H1 (cell line): ENCODE measurements around the gene PPP6R1. TPM values are rescaled to one million over a fixed set of nuclear protein-coding genes. Genes with fewer than 3 reads are reported as not detected.

Experiments used
- CTCF ChIA-PET: fragments of 300-600 bp; sonication (Branson Sonifier 250); formaldehyde crosslinking; loops from one replicate; lab custom pipeline; 2021; ENCODE audit not compliant: partially characterized antibody; lab: Charles Lee
- POLR2A ChIA-PET: fragments of 300-600 bp; sonication (Branson Sonifier 250); formaldehyde crosslinking; loops from one replicate; lab custom pipeline; 2021; ENCODE audit warnings: inconsistent platforms; ENCODE audit not compliant: partially characterized antibody; lab: Charles Lee
- DNase-seq, 2 experiments: peaks; one replicate each; pipeline versions ENCODE4 v3.0.0 to v3.0.0-alpha.2; 2010 to 2022; ENCODE audit warnings: low spot score in 2 of 2, low read depth in 1 of 2, mixed read lengths in 1 of 2
- FAIRE-seq: peaks from 2 replicates; lab custom pipeline; 2011; peaks lifted over from hg19 to GRCh38; lab: Jason Lieb, UNC
- H2AFZ ChIP-seq: 2 replicates; pipeline ENCODE4 v1.8.1; 2012; ENCODE audit warnings: low read length, inconsistent platforms
- H2AK5ac ChIP-seq: 2 replicates; pipeline ENCODE4 v1.6.1; 2013; ENCODE audit warnings: low read depth, low read length
- H2BK120ac ChIP-seq: replicated peaks from 2 replicates; pipeline ENCODE3; 2013; ENCODE audit warnings: low read depth, low read length, inconsistent platforms
- H2BK12ac ChIP-seq: 2 replicates; pipeline ENCODE4 v1.6.1; 2013; ENCODE audit warnings: low read depth, low read length
- H2BK15ac ChIP-seq: 2 replicates; pipeline ENCODE4 v1.6.1; 2013; ENCODE audit warnings: low read length
- H2BK20ac ChIP-seq: 2 replicates; pipeline ENCODE4 v1.6.1; 2013; ENCODE audit warnings: low read length
- H2BK5ac ChIP-seq: 2 replicates; pipeline ENCODE4 v1.6.1; 2013; ENCODE audit warnings: low read depth, low read length
- H3K14ac ChIP-seq: 2 replicates; pipeline ENCODE4 v1.6.1; 2013; ENCODE audit warnings: inconsistent platforms; ENCODE audit not compliant: insufficient read length
- H3K18ac ChIP-seq: 2 replicates; pipeline ENCODE4 v1.6.1; 2013; ENCODE audit warnings: low read length; ENCODE audit errors: extremely low read depth
- H3K23ac ChIP-seq: 2 replicates; pipeline ENCODE4 v1.6.1; 2013; ENCODE audit warnings: inconsistent platforms; ENCODE audit not compliant: insufficient read length
- H3K23me2 ChIP-seq: 2 replicates; pipeline ENCODE4 v1.6.1; 2013; ENCODE audit warnings: low read depth, low read length
- H3K27ac ChIP-seq: 2 replicates; pipeline ENCODE4 v1.6.1; 2011; ENCODE audit warnings: low read depth, low read length, inconsistent platforms
- H3K27me3 ChIP-seq, 4 experiments: replicated peaks in 1 of 4; 1 replicate in 1 of 4; 2 replicates in 3 of 4; pipeline versions ENCODE4 v1.6.1 to v1.8.1; 2011 to 2013; ENCODE audit warnings: low read length in 3 of 4, mild to moderate bottlenecking in 3 of 4, inconsistent platforms in 2 of 4, mixed read lengths in 2 of 4, moderate library complexity in 1 of 4; ENCODE audit not compliant: control insufficient read depth in 3 of 4, insufficient read depth in 3 of 4; ENCODE audit errors: extremely low read depth in 1 of 4
- H3K36me3 ChIP-seq, 4 experiments: 2 replicates each; pipeline versions ENCODE4 v1.6.1 to v1.8.1; 2011 to 2013; ENCODE audit warnings: mild to moderate bottlenecking in 4 of 4, low read length in 3 of 4, moderate library complexity in 2 of 4, control low read depth in 1 of 4, inconsistent platforms in 1 of 4; ENCODE audit not compliant: insufficient read depth in 4 of 4, control insufficient read depth in 2 of 4
- H3K4ac ChIP-seq: replicated peaks from 2 replicates; pipeline ENCODE3; 2013; ENCODE audit warnings: low read length, low read depth, mixed read lengths, inconsistent platforms; ENCODE audit not compliant: insufficient read length
- H3K4me1 ChIP-seq, 4 experiments: replicated peaks in 1 of 4; 1 replicate in 1 of 4; 2 replicates in 3 of 4; pipeline versions ENCODE4 v1.6.1 to v1.8.1; 2011 to 2013; ENCODE audit warnings: low read length in 3 of 4, inconsistent platforms in 2 of 4, mixed read lengths in 1 of 4; ENCODE audit not compliant: insufficient read depth in 4 of 4, control insufficient read depth in 3 of 4
- H3K4me2 ChIP-seq, 2 experiments: 2 replicates each; pipeline versions ENCODE4 v1.6.1 to v1.8.1; 2011 to 2013; ENCODE audit warnings: low read depth in 2 of 2, low read length in 2 of 2, control low read depth in 1 of 2, inconsistent platforms in 1 of 2, mild to moderate bottlenecking in 1 of 2; ENCODE audit not compliant: insufficient read depth in 1 of 2
- H3K4me3 ChIP-seq, 4 experiments: fragments of 200-600, 300-600 bp in 1 of 4; sonication (generic), shearing (Covaris generic), sonication (Bioruptor Twin) in 1 of 4; 2 replicates each; pipeline versions ENCODE4 v1.5.1 to v1.8.1; 2011 to 2016; ENCODE audit warnings: low read length in 4 of 4, low read depth in 3 of 4, control low read depth in 2 of 4, inconsistent platforms in 2 of 4, mild to moderate bottlenecking in 2 of 4, mixed read lengths in 1 of 4, moderate library complexity in 1 of 4; ENCODE audit not compliant: insufficient read depth in 2 of 4; ENCODE audit errors: extremely low read depth in 1 of 4
- H3K56ac ChIP-seq: replicated peaks from 2 replicates; pipeline ENCODE3; 2013; ENCODE audit warnings: low read depth, mild to moderate bottlenecking, mixed read lengths, low read length, inconsistent platforms; ENCODE audit not compliant: insufficient read length
- H3K79me1 ChIP-seq: 2 replicates; pipeline ENCODE4 v1.6.1; 2013; ENCODE audit warnings: low read depth, low read length, control low read depth
- H3K79me2 ChIP-seq, 2 experiments: 2 replicates each; pipeline versions ENCODE4 v1.6.1 to v1.8.1; 2012 to 2013; ENCODE audit warnings: low read length in 2 of 2, mild to moderate bottlenecking in 2 of 2, inconsistent platforms in 1 of 2; ENCODE audit not compliant: insufficient read depth in 2 of 2, control insufficient read depth in 1 of 2
- H3K9ac ChIP-seq, 4 experiments: replicated peaks in 1 of 4; 1 replicate in 1 of 4; 2 replicates in 3 of 4; pipeline versions ENCODE4 v1.6.1 to v1.8.1; 2011 to 2013; ENCODE audit warnings: low read depth in 3 of 4, low read length in 3 of 4, control low read depth in 2 of 4, mild to moderate bottlenecking in 2 of 4, moderate library complexity in 2 of 4, inconsistent platforms in 1 of 4; ENCODE audit errors: extremely low read depth in 1 of 4
- H3K9me3 ChIP-seq, 2 experiments: 2 replicates each; pipeline versions ENCODE4 v1.6.1 to v1.8.1; 2012 to 2013; ENCODE audit warnings: mild to moderate bottlenecking in 2 of 2, moderate library complexity in 2 of 2, control low read depth in 1 of 2, inconsistent platforms in 1 of 2, low read depth in 1 of 2, low read length in 1 of 2, mixed read lengths in 1 of 2; ENCODE audit not compliant: insufficient read depth in 2 of 2
- H4K20me1 ChIP-seq, 2 experiments: replicated peaks in 1 of 2; 2 replicates each; pipeline versions ENCODE3 to v1.8.1; 2011 to 2013; ENCODE audit warnings: inconsistent platforms in 2 of 2, low read length in 2 of 2, mild to moderate bottlenecking in 1 of 2; ENCODE audit not compliant: insufficient read depth in 2 of 2, control insufficient read depth in 1 of 2
- H4K5ac ChIP-seq: 2 replicates; pipeline ENCODE4 v1.6.1; 2013; ENCODE audit warnings: low read length, low read depth, mixed read lengths, inconsistent platforms; ENCODE audit not compliant: insufficient read length
- H4K8ac ChIP-seq: 2 replicates; pipeline ENCODE4 v1.8.0; 2013; ENCODE audit warnings: mild to moderate bottlenecking, moderate library complexity, low read length, inconsistent platforms; ENCODE audit not compliant: insufficient read depth; ENCODE audit errors: extremely low read depth
- H4K91ac ChIP-seq: replicated peaks from 2 replicates; pipeline ENCODE3; 2013; ENCODE audit warnings: low read length, mixed read lengths, inconsistent platforms; ENCODE audit not compliant: insufficient read length
- CHD2 ChIP-seq: IDR thresholded peaks from 2 replicates; pipeline ENCODE4 v1.6.1; 2012; ENCODE audit warnings: low read length, improper control_type of control experiment
- CTBP2 ChIP-seq: IDR thresholded peaks from 2 replicates; pipeline ENCODE4 v1.7.0; 2011; ENCODE audit warnings: borderline replicate concordance, mild to moderate bottlenecking, moderate library complexity, mixed read lengths, low read length; ENCODE audit not compliant: insufficient read depth, insufficient read length
- JUN ChIP-seq: IDR thresholded peaks from 2 replicates; pipeline ENCODE4 v1.6.1; 2011; ENCODE audit warnings: low read depth, mild to moderate bottlenecking, improper control_type of control experiment, low read length
- KDM4A ChIP-seq: IDR thresholded peaks from one replicate; pipeline ENCODE4 v1.7.1; 2012; ENCODE audit warnings: low read depth, mild to moderate bottlenecking, moderate library complexity, low read length, inconsistent platforms; ENCODE audit not compliant: severe bottlenecking
- NANOG ChIP-seq: IDR thresholded peaks from 2 replicates; pipeline ENCODE4 v1.6.1; 2011; ENCODE audit warnings: low read length, low read depth, mild to moderate bottlenecking, inconsistent platforms; ENCODE audit not compliant: insufficient read depth, poor library complexity, severe bottlenecking
- PHF8 ChIP-seq: fragments of 200-600 bp; sonication (generic); conservative IDR thresholded peaks from 2 replicates; pipeline ENCODE4 v1.7.1; 2012; ENCODE audit warnings: low read depth, mild to moderate bottlenecking, inconsistent platforms, low read length, moderate library complexity
- POLR2A ChIP-seq, 2 experiments: IDR thresholded peaks; 1 replicate in 1 of 2; 2 replicates in 1 of 2; pipeline ENCODE4 v1.6.1; 2011; ENCODE audit warnings: low read depth in 2 of 2, low read length in 2 of 2, mild to moderate bottlenecking in 2 of 2; ENCODE audit errors: control extremely low read depth in 1 of 2
- POLR2AphosphoS5 ChIP-seq: IDR thresholded peaks from 2 replicates; pipeline ENCODE4 v1.6.1; 2011; ENCODE audit warnings: low read depth, low read length
- RAD21 ChIP-seq, 2 experiments: IDR thresholded peaks in 1 of 2; conservative IDR thresholded peaks in 1 of 2; 2 replicates each; pipeline ENCODE4 v1.6.1; 2011; ENCODE audit warnings: low read depth in 2 of 2, low read length in 2 of 2, improper control_type of control experiment in 1 of 2, inconsistent platforms in 1 of 2, mild to moderate bottlenecking in 1 of 2, moderate library complexity in 1 of 2
- RNF2 ChIP-seq: fragments of 200-900, 300-1000 bp; sonication (generic); IDR thresholded peaks from 2 replicates; pipeline ENCODE4 v1.7.1; 2016; ENCODE audit warnings: borderline replicate concordance, low read depth, mild to moderate bottlenecking, antibody characterized with exemption, low read length; ENCODE audit not compliant: poor library complexity, severe bottlenecking; ENCODE audit errors: missing control alignments
- RXRA ChIP-seq: IDR thresholded peaks from 2 replicates; pipeline ENCODE4 v1.6.1; 2011; ENCODE audit warnings: low read depth, mild to moderate bottlenecking, low read length, moderate library complexity; ENCODE audit not compliant: insufficient read depth
- TBP ChIP-seq: IDR thresholded peaks from 2 replicates; pipeline ENCODE4 v1.6.1; 2011; ENCODE audit warnings: low read depth, low read length, improper control_type of control experiment
- YY1 ChIP-seq: IDR thresholded peaks from 2 replicates; pipeline ENCODE4 v1.6.1; 2011; ENCODE audit warnings: low read depth, mild to moderate bottlenecking, low read length
- WGBS, 2 experiments: shearing (Covaris generic) in 1 of 2; methylation state at CpG; one replicate each; pipeline versions ENCODE4 v1.1.6 to v1.1.7; 2013 to 2015; ENCODE audit warnings: low lambda C conversion rate in 2 of 2, mixed read lengths in 2 of 2, inconsistent platforms in 1 of 2, low coverage in 1 of 2, missing lambda C conversion rate in 1 of 2; ENCODE audit not compliant: insufficient replicate concordance in 2 of 2, insufficient coverage in 1 of 2, insufficient read length in 1 of 2; ENCODE audit errors: extremely low coverage in 1 of 2, missing lambda C conversion rate in 1 of 2; 5-methylcytosine and 5-hydroxymethylcytosine counted together
- polyA plus RNA-seq, 7 experiments: library from polyadenylated mRNA; depleted of rRNA in 3 of 7; stranded (reverse) in 5 of 7; unstranded in 2 of 7; fragments of >200 nt in 5 of 7; fragments of 200-250 nt in 2 of 7; gene quantifications; 1 replicate in 5 of 7; 2 replicates in 1 of 7; 4 replicates in 1 of 7; pipeline versions ENCODE4 v1.2.1 to v1.2.3, GENCODE V29; 2011 to 2013; ENCODE audit warnings: missing spikeins in 2 of 7, mixed read lengths in 2 of 7
- total RNA-seq: library from RNA; stranded (reverse); fragmentation: NEBNext Ultra II Directional; extraction: Animal tissue kit (Norgen Biotek cat#: 25700); gene quantifications from 2 replicates; pipeline ENCODE4 v1.2.1, GENCODE V29; 2021

Gene PPP6R1
- total and polyA plus RNA-seq, 2 of the 8 experiments (the other 6 are each of a cell fraction or from before 2014, with no cell fraction given) = 36.4 to 74.4 TPM

DNA sequence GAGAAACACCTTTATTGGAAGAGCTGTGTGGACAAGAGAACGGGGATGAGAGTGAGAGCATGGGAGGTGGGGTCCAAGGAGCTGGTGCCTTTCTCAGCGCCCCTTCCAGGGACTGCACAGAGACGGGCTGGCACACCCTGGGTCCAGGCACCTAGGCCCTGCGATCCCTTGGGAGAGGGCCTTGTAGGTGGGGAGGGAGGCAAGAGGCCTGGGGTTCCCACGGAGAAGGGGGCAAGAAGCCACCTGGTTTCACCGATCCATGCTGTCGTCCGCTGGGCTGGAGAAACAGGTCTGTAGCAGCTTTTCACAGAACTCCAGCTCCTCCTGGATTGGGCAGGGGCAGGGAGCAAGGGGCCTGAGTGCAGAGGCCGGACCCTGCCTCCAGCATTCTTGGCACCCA, 3.5 kb upstream of the PPP6R1 start:
- Histone ChIP-seq H2BK5ac (no peak overlapping the region), H3K79me1 (peaks cover 4% of the 10 kb centered on the region; the same call in 1 of the 2 replicates), H4K5ac (no peak overlapping the region), H4K8ac (no peak overlapping the region), H2AK5ac (no peak overlapping the region), H3K27ac (no peak overlapping the region), H2BK20ac (no peak overlapping the region), H3K56ac (no peak overlapping the region), H3K79me2 (peaks cover 0 to 18% of the 10 kb centered on the region in 2 experiments), H3K4me3 (no peak overlapping the region), H3K4me2 (no peak overlapping the region), H3K9ac (no peak overlapping the region), H2BK120ac (no peak overlapping the region), H3K14ac (no peak overlapping the region), H3K18ac (no peak overlapping the region), H3K4me1 (peaks cover 0 to 7% (median 6%) of the 10 kb centered on the region in 4 experiments; a peak in 5 of 7 replicates), H4K20me1 (peaks cover 8 to 10% of the 10 kb centered on the region in 2 experiments), H3K36me3 (no peaks in the 10 kb centered on the region), H3K23ac (no peak overlapping the region), H3K4ac (no peak overlapping the region), H4K91ac (no peak overlapping the region), H2AFZ (no peak overlapping the region), H3K9me3 (peaks cover 0 to 3% of the 10 kb centered on the region in 2 experiments; a peak in 3 of 4 replicates), H3K27me3 (no peaks in the 10 kb centered on the region), H2BK15ac (no peak overlapping the region), H3K23me2 (peaks cover 18% of the 10 kb centered on the region; the same call in 1 of the 2 replicates), H2BK12ac (no peak overlapping the region)
- CTCF ChIA-PET = interaction anchor here (0.7 to 1.5 kb wide), 5 partner anchors 29 to 382 kb away, joined by 3 to 8 read pairs (median 3); no protein-coding TSS in a partner anchor
- WGBS, 2 experiments = 90% methylated on average over 9 of the region's 9 CpGs; no CpG with 5 or more reads in 1 of the 2 experiments
- DNase-seq = no peak
- POLR2A ChIA-PET = interaction anchor here (0.8 to 4.4 kb wide), 9 partner anchors 11 to 145 kb away, joined by 3 to 28 read pairs (median 4); partner anchors contain the start of genes BRSK1, HSPBP1, PPP1R12C and TMEM238
- no peak for FAIRE-seq
- no peak for TF ChIP-seq KDM4A
- TF ChIP-seq RAD21 (IDR thresholded peaks at IDR 0.05 in 1 of 2, conservative IDR thresholded peaks at IDR 0.05 in 1 of 2; ENCODE audit: low read depth in 2 of 2, low read length in 2 of 2) = no peak
- no peak for TF ChIP-seq TBP
- TF ChIP-seq POLR2AphosphoS5 = no peak
- TF ChIP-seq PHF8 = no peak
- TF ChIP-seq JUN = no peak
- no peak for TF ChIP-seq RXRA
- TF ChIP-seq POLR2A (IDR thresholded peaks at IDR 0.05; ENCODE audit: control extremely low read depth in 1 of 2, low read depth in 2 of 2, low read length in 2 of 2) = no peak
- no peak for TF ChIP-seq RNF2
- TF ChIP-seq NANOG = no peak
- TF ChIP-seq CHD2 = no peak
- TF ChIP-seq CTBP2 = no peak
- no peak for TF ChIP-seq YY1
